HG02852 (cell line): ENCODE data around the gene TNFSF12.

Experiments used
- ATAC-seq: cut with Tn5 transposase; IDR thresholded peaks from one replicate; pipeline ENCODE4 v1.9.1; 2021; ENCODE audit warnings: mild to moderate bottlenecking, moderate library complexity; ENCODE audit not compliant: unreplicated experiment

Gene TNFSF12

GRCh38 chr17:7548585-7549400, at the start of gene TNFSF12:
TNFSF12 (plus strand) TSS chr17:7549058; CDS start chr17:7549154, 96 bp downstream.
- peak; percentile 45 for ATAC-seq

- no peak for ATAC-seq
Observed at GRCh38 chr17:7499161-7499560, 49.7 kb upstream of the TNFSF12 start.

GRCh38 chr17:7501729-7502128, 47.1 kb upstream of the TNFSF12 start:
- ATAC-seq, result no peak

GRCh38 chr17:7502171-7502847, 46.5 kb upstream of the TNFSF12 start:
- no peak for ATAC-seq

GRCh38 chr17:7502987-7503386, 45.9 kb upstream of the TNFSF12 start:
- ATAC-seq, result no peak

- ATAC-seq, result no peak
Observed at GRCh38 chr17:7503521-7503920, 45.3 kb upstream of the TNFSF12 start.

GRCh38 chr17:7508145-7508544, 40.7 kb upstream of the TNFSF12 start:
- no peak for ATAC-seq

- ATAC-seq, result no peak
Observed at GRCh38 chr17:7508846-7509245, 40.0 kb upstream of the TNFSF12 start.

- ATAC-seq, result no peak
Observed at GRCh38 chr17:7509937-7510336, 38.9 kb upstream of the TNFSF12 start.

- ATAC-seq, result no peak
Observed at GRCh38 chr17:7511108-7511507, 37.8 kb upstream of the TNFSF12 start.

- no peak for ATAC-seq
Observed at GRCh38 chr17:7512105-7512504, 36.8 kb upstream of the TNFSF12 start.

GRCh38 chr17:7512824-7513540, 35.9 kb upstream of the TNFSF12 start:
- ATAC-seq, result no peak

GRCh38 chr17:7513850-7514419, 34.9 kb upstream of the TNFSF12 start:
- no peak for ATAC-seq

GRCh38 chr17:7515911-7516610, 32.8 kb upstream of the TNFSF12 start:
- no peak for ATAC-seq

- no peak for ATAC-seq
Observed at GRCh38 chr17:7523033-7523432, 25.8 kb upstream of the TNFSF12 start.

- no peak for ATAC-seq
Observed at GRCh38 chr17:7528842-7529241, 20.0 kb upstream of the TNFSF12 start.

- no peak for ATAC-seq
Observed at GRCh38 chr17:7530023-7530900, 18.6 kb upstream of the TNFSF12 start.

- ATAC-seq, result no peak
Observed at GRCh38 chr17:7538050-7538449, 10.8 kb upstream of the TNFSF12 start.

GRCh38 chr17:7538891-7539545, 9.8 kb upstream of the TNFSF12 start:
- no peak for ATAC-seq
